Tibial nerve (tissue), 4 donors: ENCODE data around the gene BTG1. TPM values are rescaled to one million over a fixed set of nuclear protein-coding genes. Genes with fewer than 3 reads are reported as not detected.

Source experiments
- DNase-seq, 2 donors: peaks; one replicate each; pipeline ENCODE4 v3.0.0-alpha.2; 2019; ENCODE audit warnings: low spot score in 2 of 2
- H3K27ac ChIP-seq, 4 donors: fragments of 200-600 bp; sonication (generic) in 3 of 4; one replicate each; pipeline ENCODE4 v1.5.1; 2017 to 2019; ENCODE audit warnings: mild to moderate bottlenecking in 1 of 4
- H3K27me3 ChIP-seq, 2 donors: fragments of 200-600 bp; sonication (generic) in 1 of 2; one replicate each; pipeline versions ENCODE4 v1.5.1 to v1.6.0; 2017 to 2019
- H3K36me3 ChIP-seq, 3 donors: fragments of 200-600 bp; sonication (generic); one replicate each; pipeline ENCODE4 v1.5.1; 2018 to 2019
- H3K4me1 ChIP-seq, 4 donors: fragments of 200-600 bp; sonication (generic) in 3 of 4; one replicate each; pipeline ENCODE4 v1.5.1; 2017 to 2019
- H3K4me3 ChIP-seq, 4 donors: fragments of 200-600 bp; sonication (generic) in 3 of 4; one replicate each; pipeline ENCODE4 v1.5.1; 2017 to 2019; ENCODE audit warnings: mild to moderate bottlenecking in 1 of 4, moderate library complexity in 1 of 4
- H3K9me3 ChIP-seq, 4 donors: fragments of 200-600 bp; sonication (generic) in 3 of 4; one replicate each; pipeline ENCODE4 v1.5.1; 2017 to 2019
- CTCF ChIP-seq, 5 experiments: fragments of 200-600 bp in 3 of 5; fragments of 450-650 bp in 2 of 5; sonication (generic) in 3 of 5; IDR thresholded peaks; one replicate each; pipeline ENCODE4 v1.5.1; 2016 to 2019; ENCODE audit warnings: antibody characterized with exemption in 5 of 5, mild to moderate bottlenecking in 3 of 5, moderate library complexity in 2 of 5
- EP300 ChIP-seq, 2 donors: sonication (generic); formaldehyde crosslinking; IDR thresholded peaks; one replicate each; pipeline ENCODE4 v1.6.1; 2017; ENCODE audit warnings: antibody characterized with exemption in 2 of 2, mild to moderate bottlenecking in 1 of 2
- POLR2A ChIP-seq, 2 donors: fragments of 450-650 bp; IDR thresholded peaks; one replicate each; pipeline ENCODE4 v1.6.1; 2017; ENCODE audit warnings: antibody characterized with exemption in 2 of 2, mild to moderate bottlenecking in 2 of 2, moderate library complexity in 2 of 2
- WGBS, 2 donors: methylation state at CpG; one replicate each; pipeline ENCODE4 v1.1.5; 2018; 5-methylcytosine and 5-hydroxymethylcytosine counted together
- total RNA-seq, 4 donors: library from RNA; depleted of rRNA; stranded (reverse); fragments of >200 nt; gene quantifications; one replicate each; pipeline ENCODE4 v1.1.0, GENCODE V29; 2016

The BTG1 gene
- total RNA-seq, 4 donors from 2014 or later, result 40.0 to 54.0 (median 47.8) TPM

DNA sequence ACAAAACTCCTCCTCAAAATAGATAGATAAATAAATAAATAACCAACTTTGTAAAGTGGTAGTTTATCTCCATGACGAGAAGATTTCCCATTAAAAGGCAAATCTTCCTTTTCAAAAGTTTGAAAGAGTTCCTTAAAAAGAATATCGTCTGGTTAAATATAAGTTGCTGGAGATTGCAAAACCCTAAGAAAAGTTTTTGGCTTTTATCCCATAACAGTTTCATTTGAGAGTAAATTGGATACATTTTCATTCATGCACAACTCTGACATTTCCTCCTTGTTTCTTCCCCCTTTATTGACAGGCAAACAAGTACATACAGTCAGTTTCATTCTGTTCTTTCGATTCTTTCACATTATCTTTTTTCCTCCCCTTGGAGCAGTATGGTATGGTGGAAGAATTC is 45.4 kb upstream of the BTG1 start:
- H3K27me3 ChIP-seq, result no peaks in the 10 kb centered on the region
- DNase-seq, result no peak
- peaks cover 0 to 10% (median 0%) of the 10 kb centered on the region in 4 donors for H3K4me1 ChIP-seq
- TF ChIP-seq EP300 (IDR thresholded peaks at IDR 0.05), result no peak
- TF ChIP-seq POLR2A (IDR thresholded peaks at IDR 0.05), result no peak
- TF ChIP-seq CTCF (IDR thresholded peaks at IDR 0.05), result no peak
- peak overlapping the region in 2 of 4 donors; percentile 1 to 2 for H3K27ac ChIP-seq
- WGBS, 2 donors, result 37 to 38% methylated on average over 3 of the region's 3 CpGs
- H3K9me3 ChIP-seq, result no peaks in the 10 kb centered on the region
- H3K36me3 ChIP-seq, result no peaks in the 10 kb centered on the region
- H3K4me3 ChIP-seq, result no peak overlapping the region

DNA sequence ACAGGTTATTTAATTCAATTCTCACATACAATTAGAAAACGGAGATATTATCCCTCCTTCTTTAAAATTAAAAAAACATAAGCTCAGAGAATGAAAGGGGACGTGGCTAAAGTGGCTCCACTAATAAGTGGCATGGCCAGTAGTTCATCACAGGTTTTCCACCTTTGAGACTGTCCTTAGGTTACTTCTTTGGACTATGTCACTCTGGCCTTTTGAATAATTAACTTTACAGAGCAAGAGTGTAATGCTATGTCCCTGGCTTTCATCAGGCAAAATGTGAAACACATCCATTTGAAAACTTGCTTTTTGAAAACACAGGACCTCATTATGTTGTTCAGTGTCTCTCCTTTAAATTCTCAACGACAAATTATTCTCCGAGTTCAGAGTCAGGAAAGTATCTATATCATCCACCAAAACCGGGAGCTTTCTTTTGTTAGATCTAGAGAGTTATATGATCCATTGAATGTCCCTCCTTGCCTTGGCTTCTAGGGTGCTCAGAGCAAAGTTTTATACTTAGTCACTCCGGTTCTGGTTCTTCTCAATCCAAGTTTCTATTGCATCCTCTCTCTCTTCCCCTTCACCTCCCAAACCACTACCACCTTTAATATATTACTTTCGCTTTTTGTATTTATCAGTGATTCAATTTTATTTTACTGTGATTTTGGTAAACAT is 43.0 kb upstream of the BTG1 start:
- no peak for TF ChIP-seq POLR2A (IDR thresholded peaks at IDR 0.05)
- no peak for TF ChIP-seq EP300 (IDR thresholded peaks at IDR 0.05)
- TF ChIP-seq CTCF (IDR thresholded peaks at IDR 0.05), result no peak

GRCh38 chr12:92186038-92186470 is 40.4 kb upstream of the BTG1 start:
- H3K36me3 ChIP-seq, result no peaks in the 10 kb centered on the region
- no peak for DNase-seq
- TF ChIP-seq CTCF (IDR thresholded peaks at IDR 0.05) (no peak), EP300 (IDR thresholded peaks at IDR 0.05) (no peak)
- H3K4me3 ChIP-seq, result no peak overlapping the region
- no peaks in the 10 kb centered on the region for H3K9me3 ChIP-seq
- no peaks in the 10 kb centered on the region for H3K4me1 ChIP-seq
- H3K27me3 ChIP-seq, result no peaks in the 10 kb centered on the region
- no peak overlapping the region for H3K27ac ChIP-seq
- 70 to 76% methylated on average over 2 of the region's 2 CpGs for WGBS, 2 donors

More for the DNA sequence above, 43.0 kb upstream of the BTG1 start:
- H3K27me3 ChIP-seq, result no peaks in the 10 kb centered on the region
- no peaks in the 10 kb centered on the region for H3K9me3 ChIP-seq
- peaks cover 0 to 10% (median 0%) of the 10 kb centered on the region in 4 donors for H3K4me1 ChIP-seq
- no peaks in the 10 kb centered on the region for H3K36me3 ChIP-seq
- no peak overlapping the region for H3K4me3 ChIP-seq
- DNase-seq, result no peak
- WGBS, 2 donors, result 86 to 92% methylated on average over 7 of the region's 7 CpGs
- H3K27ac ChIP-seq, result no peak overlapping the region

DNA sequence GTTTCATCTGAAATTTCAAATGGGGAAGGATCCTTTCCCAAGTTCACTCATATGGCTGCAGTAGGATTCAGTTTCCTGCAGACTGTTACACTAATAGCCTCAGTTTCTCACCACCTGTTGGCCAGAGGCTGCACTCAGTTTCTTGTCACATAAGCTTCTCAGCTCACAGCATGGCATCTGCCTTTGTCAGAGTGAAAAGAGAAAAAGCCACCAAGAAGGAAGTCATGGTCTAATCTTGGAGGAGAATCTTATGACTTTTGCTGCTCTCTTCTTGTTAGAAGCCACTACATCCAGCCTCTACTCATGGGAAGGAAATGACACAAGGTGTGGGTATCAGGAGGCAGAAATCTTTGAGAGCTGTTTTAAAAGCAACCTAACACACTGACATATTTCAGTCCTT is 39.4 kb upstream of the BTG1 start:
- H3K4me3 ChIP-seq, result no peak overlapping the region
- H3K27ac ChIP-seq, result no peak overlapping the region
- no peak for TF ChIP-seq CTCF (IDR thresholded peaks at IDR 0.05)
- no peak for TF ChIP-seq POLR2A (IDR thresholded peaks at IDR 0.05)
- TF ChIP-seq EP300 (IDR thresholded peaks at IDR 0.05), result no peak
- H3K9me3 ChIP-seq, result no peaks in the 10 kb centered on the region
- H3K27me3 ChIP-seq, result no peaks in the 10 kb centered on the region
- no peaks in the 10 kb centered on the region for H3K36me3 ChIP-seq
- no peaks in the 10 kb centered on the region for H3K4me1 ChIP-seq
- DNase-seq, result no peak

- no peak overlapping the region for H3K4me3 ChIP-seq
- no peaks in the 10 kb centered on the region for H3K9me3 ChIP-seq
- H3K36me3 ChIP-seq, result no peaks in the 10 kb centered on the region
- no peaks in the 10 kb centered on the region for H3K4me1 ChIP-seq
- WGBS, 2 donors, result 71 to 80% methylated on average over 2 of the region's 2 CpGs
- H3K27me3 ChIP-seq, result no peaks in the 10 kb centered on the region
- no peak overlapping the region for H3K27ac ChIP-seq
- no peak for TF ChIP-seq POLR2A (IDR thresholded peaks at IDR 0.05)
- TF ChIP-seq CTCF (IDR thresholded peaks at IDR 0.05), result no peak
- no peak for TF ChIP-seq EP300 (IDR thresholded peaks at IDR 0.05)
- no peak for DNase-seq
Observed at GRCh38 chr12:92183575-92183974, 37.9 kb upstream of the BTG1 start.
